Astrocyte of the cerebellum (primary cell): ENCODE data around the gene SERPINC1.
"Not testable (repeated sequence)": the region's sequence is repeated elsewhere in the genome, so short reads cannot be mapped to it uniquely, and the experiment has no call there.

ENCODE experiments used
- DNase-seq: peaks from one replicate; pipeline ENCODE4 v3.0.0-alpha.2; 2011; ENCODE audit warnings: low read depth
- H3K4me3 ChIP-seq: 2 replicates; pipeline ENCODE4 v1.5.1; 2011; ENCODE audit warnings: mild to moderate bottlenecking, low read depth, low read length, moderate library complexity
- CTCF ChIP-seq: IDR thresholded peaks from 2 replicates; pipeline ENCODE4 v1.5.1; 2012; ENCODE audit warnings: low read length, low read depth, moderate library complexity, mild to moderate bottlenecking; ENCODE audit errors: missing control alignments
- in situ Hi-C: cut with HindIII; loops from 2 replicates; pipeline ENCODE4 v1.10.0; 2017; ENCODE audit warnings: low sequenced_read_pairs

The SERPINC1 gene

GRCh38 chr1:173917149-173917548 is at the start of gene SERPINC1:
Gene SERPINC1, minus strand, starts transcription at chr1:173917327. Its CDS starts 68 bp downstream, at chr1:173917259.
- no peak within 1 kb of the TSS for H3K4me3 ChIP-seq
- no peak for DNase-seq
- in situ Hi-C loops, result no loop called here
- TF ChIP-seq CTCF, result no peak

- DNase-seq, in situ Hi-C loops, H3K4me3 ChIP-seq: not testable (repeated sequence)
These were observed 48.8 kb upstream of the SERPINC1 start for GRCh38 chr1:173965896-173966295.

GRCh38 chr1:173963477-173963876 is 46.4 kb upstream of the SERPINC1 start:
- H3K4me3 ChIP-seq, result no peak overlapping the region
- in situ Hi-C loops, result no loop called here
- no peak for DNase-seq
- TF ChIP-seq CTCF, result no peak

GRCh38 chr1:173960625-173961024 is 43.5 kb upstream of the SERPINC1 start:
- no peak for TF ChIP-seq CTCF
- in situ Hi-C loops, result no loop called here
- H3K4me3 ChIP-seq, result no peak overlapping the region
- DNase-seq, result no peak

GRCh38 chr1:173954179-173954578 is 37.1 kb upstream of the SERPINC1 start:
- no peak for DNase-seq
- no peak for TF ChIP-seq CTCF
- in situ Hi-C loops, result no loop called here
- no peak overlapping the region for H3K4me3 ChIP-seq

GRCh38 chr1:173948594-173948993 is 31.5 kb upstream of the SERPINC1 start:
- in situ Hi-C loops, result no loop called here
- DNase-seq, result no peak
- no peak overlapping the region for H3K4me3 ChIP-seq
- no peak for TF ChIP-seq CTCF

- DNase-seq, result no peak
- in situ Hi-C loops, result no loop called here
- no peak overlapping the region for H3K4me3 ChIP-seq
- TF ChIP-seq CTCF, result no peak
These were observed 29.3 kb upstream of the SERPINC1 start for GRCh38 chr1:173946380-173946921.
